Liver (tissue), 9 donors: ENCODE measurements around the gene HOXC11. TPM values are rescaled to one million over a fixed set of nuclear protein-coding genes. Genes with fewer than 3 reads are reported as not detected.

Source experiments
- DNase-seq: peaks from one replicate; pipeline ENCODE4 v3.0.0-alpha.2; 2017; ENCODE audit warnings: low spot score
- H3K27ac ChIP-seq, 2 donors: one replicate each; pipeline ENCODE4 v1.7.0; 2013; ENCODE audit warnings: inconsistent platforms in 2 of 2, low read length in 2 of 2, control low read depth in 1 of 2, low read depth in 1 of 2, mild to moderate bottlenecking in 1 of 2
- H3K27me3 ChIP-seq, 4 donors: one replicate each; pipeline versions ENCODE4 v1.6.1 to v1.7.0; 2013; ENCODE audit warnings: low read length in 3 of 4, inconsistent platforms in 1 of 4, mild to moderate bottlenecking in 1 of 4, moderate library complexity in 1 of 4; ENCODE audit not compliant: control insufficient read depth in 4 of 4, insufficient read depth in 4 of 4
- H3K36me3 ChIP-seq, 4 donors: one replicate each; pipeline versions ENCODE4 v1.6.1 to v1.7.0; 2013; ENCODE audit warnings: low read length in 3 of 4, mild to moderate bottlenecking in 3 of 4, low read depth in 1 of 4, moderate library complexity in 1 of 4; ENCODE audit not compliant: control insufficient read depth in 4 of 4, insufficient read depth in 3 of 4
- H3K4me1 ChIP-seq, 4 donors: one replicate each; pipeline versions ENCODE4 v1.6.1 to v1.7.0; 2013; ENCODE audit warnings: low read length in 3 of 4, mild to moderate bottlenecking in 3 of 4, moderate library complexity in 1 of 4; ENCODE audit not compliant: control insufficient read depth in 4 of 4, insufficient read depth in 4 of 4
- H3K4me3 ChIP-seq, 3 donors: one replicate each; pipeline versions ENCODE4 v1.6.1 to v1.7.0; 2013; ENCODE audit warnings: low read length in 3 of 3, control low read depth in 1 of 3, low read depth in 1 of 3, mild to moderate bottlenecking in 1 of 3
- H3K9ac ChIP-seq, 2 donors: one replicate each; pipeline ENCODE4 v1.7.0; 2013; ENCODE audit warnings: low read length in 2 of 2, mild to moderate bottlenecking in 2 of 2, moderate library complexity in 2 of 2, control low read depth in 1 of 2, low read depth in 1 of 2
- H3K9me3 ChIP-seq, 4 donors: one replicate each; pipeline versions ENCODE4 v1.6.1 to v1.7.0; 2013; ENCODE audit warnings: low read length in 3 of 4; ENCODE audit not compliant: control insufficient read depth in 4 of 4
- FOXA1 ChIP-seq: IDR thresholded peaks from 2 replicates; pipeline ENCODE4 v1.6.1; 2016; ENCODE audit warnings: antibody characterized with exemption
- GABPA ChIP-seq, 2 donors: IDR thresholded peaks in 1 of 2; conservative IDR thresholded peaks in 1 of 2; 2 replicates each; pipeline ENCODE4 v1.6.1; 2016; ENCODE audit warnings: antibody characterized with exemption in 2 of 2, mild to moderate bottlenecking in 1 of 2, moderate library complexity in 1 of 2
- HNF4A ChIP-seq, 2 donors: conservative IDR thresholded peaks; 2 replicates each; pipeline ENCODE4 v1.6.1; 2016; ENCODE audit warnings: antibody characterized with exemption in 2 of 2, mild to moderate bottlenecking in 2 of 2
- HNF4G ChIP-seq: IDR thresholded peaks from 2 replicates; pipeline ENCODE4 v1.6.1; 2016; ENCODE audit warnings: antibody characterized with exemption
- JUND ChIP-seq, 2 donors: IDR thresholded peaks; 2 replicates each; pipeline ENCODE4 v1.6.1; 2016; ENCODE audit warnings: antibody characterized with exemption in 2 of 2
- NR2F2 ChIP-seq: IDR thresholded peaks from 2 replicates; pipeline ENCODE4 v1.6.1; 2016; ENCODE audit warnings: antibody characterized with exemption
- RAD21 ChIP-seq, 2 donors: IDR thresholded peaks; 2 replicates each; pipeline ENCODE4 v1.6.1; 2016; ENCODE audit warnings: antibody characterized with exemption in 2 of 2, mild to moderate bottlenecking in 2 of 2
- RXRA ChIP-seq, 2 donors: IDR thresholded peaks; 2 replicates each; pipeline ENCODE4 v1.6.1; 2017 to 2018; ENCODE audit warnings: antibody characterized with exemption in 2 of 2, mild to moderate bottlenecking in 1 of 2
- SP1 ChIP-seq: IDR thresholded peaks from 2 replicates; pipeline ENCODE4 v1.6.1; 2018; ENCODE audit warnings: antibody characterized with exemption, mild to moderate bottlenecking
- TAF1 ChIP-seq: conservative IDR thresholded peaks from 2 replicates; pipeline ENCODE4 v1.6.1; 2016; ENCODE audit warnings: antibody characterized with exemption, mild to moderate bottlenecking
- YY1 ChIP-seq: IDR thresholded peaks from 2 replicates; pipeline ENCODE4 v1.6.1; 2016; ENCODE audit warnings: antibody characterized with exemption, mild to moderate bottlenecking
- WGBS: extraction: QIAGEN DNeasy Blood & Tissue Kit; methylation state at CpG from one replicate; pipeline ENCODE4 v1.1.7; 2013; 5-methylcytosine and 5-hydroxymethylcytosine counted together
- polyA plus RNA-seq, 2 donors: library from polyadenylated mRNA; stranded (reverse) in 1 of 2; unstranded in 1 of 2; fragments of 200-250 nt in 1 of 2; fragments of >200 nt in 1 of 2; fragmentation: Nextera tagmentation in 1 of 2; extraction: Ambion mirVana in 1 of 2; gene quantifications; one replicate each; pipeline versions ENCODE4 v1.2.1 to v1.2.3, GENCODE V29; 2013 to 2015
- total RNA-seq, 2 donors: library from RNA; depleted of rRNA; stranded (reverse); fragments of >200 nt; gene quantifications; one replicate each; pipeline ENCODE4 v1.2.3, GENCODE V29; 2014
- TF ChIP-seq, protein P1 (sequence below): IDR thresholded peaks from 2 replicates; pipeline ENCODE4 v1.6.1; 2016; ENCODE audit warnings: antibody characterized with exemption
- TF ChIP-seq, protein P2 (sequence below): IDR thresholded peaks from 2 replicates; pipeline ENCODE4 v1.6.1; 2016; ENCODE audit warnings: antibody characterized with exemption
- TF ChIP-seq, protein P3 (sequence below): IDR thresholded peaks from 2 replicates; pipeline ENCODE4 v1.6.1; 2016; ENCODE audit warnings: antibody characterized with exemption, mild to moderate bottlenecking
- TF ChIP-seq, protein P4 (sequence below): fragments of 150-350 bp; IDR thresholded peaks from 2 replicates; pipeline ENCODE4 v1.5.1; 2017; ENCODE audit warnings: improper control_type of control experiment, low read depth, low read length; ENCODE audit not compliant: missing input control
- TF ChIP-seq, protein P5 (sequence below): IDR thresholded peaks from 2 replicates; pipeline ENCODE4 v1.6.1; 2016; ENCODE audit warnings: antibody characterized with exemption
- donor health status: healthy.
- donor health status: healthy.
- donor health status: healthy.
- donor health status: healthy.
- donor health status: healthy.

Gene HOXC11
- total and polyA plus RNA-seq, 4 donors, result not detected

DNA sequence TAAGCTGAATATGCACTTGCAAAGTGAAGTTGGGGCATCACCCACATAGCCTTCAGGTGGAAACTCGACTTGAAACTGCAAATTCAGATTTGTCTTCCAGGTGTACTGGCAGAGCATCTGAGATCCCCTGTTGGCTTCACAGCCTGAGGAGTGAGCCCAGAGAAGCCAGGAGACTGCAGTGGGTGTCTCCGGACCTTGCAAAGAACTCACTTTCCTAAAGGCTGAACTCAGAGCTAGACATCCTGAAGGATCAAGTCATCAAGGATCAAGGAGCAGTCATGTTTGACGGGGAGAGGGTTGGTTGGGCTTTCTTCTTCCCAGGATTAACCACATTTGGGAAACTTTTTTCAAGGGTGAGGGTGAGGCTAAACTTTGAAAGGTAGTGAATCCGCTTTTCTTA is 43.4 kb upstream of the HOXC11 start:
- H3K27me3 ChIP-seq, result peaks cover 6 to 50% (median 31%) of the 10 kb centered on the region in 4 donors
- WGBS, result 16% methylated on average over 4 of the region's 4 CpGs

DNA sequence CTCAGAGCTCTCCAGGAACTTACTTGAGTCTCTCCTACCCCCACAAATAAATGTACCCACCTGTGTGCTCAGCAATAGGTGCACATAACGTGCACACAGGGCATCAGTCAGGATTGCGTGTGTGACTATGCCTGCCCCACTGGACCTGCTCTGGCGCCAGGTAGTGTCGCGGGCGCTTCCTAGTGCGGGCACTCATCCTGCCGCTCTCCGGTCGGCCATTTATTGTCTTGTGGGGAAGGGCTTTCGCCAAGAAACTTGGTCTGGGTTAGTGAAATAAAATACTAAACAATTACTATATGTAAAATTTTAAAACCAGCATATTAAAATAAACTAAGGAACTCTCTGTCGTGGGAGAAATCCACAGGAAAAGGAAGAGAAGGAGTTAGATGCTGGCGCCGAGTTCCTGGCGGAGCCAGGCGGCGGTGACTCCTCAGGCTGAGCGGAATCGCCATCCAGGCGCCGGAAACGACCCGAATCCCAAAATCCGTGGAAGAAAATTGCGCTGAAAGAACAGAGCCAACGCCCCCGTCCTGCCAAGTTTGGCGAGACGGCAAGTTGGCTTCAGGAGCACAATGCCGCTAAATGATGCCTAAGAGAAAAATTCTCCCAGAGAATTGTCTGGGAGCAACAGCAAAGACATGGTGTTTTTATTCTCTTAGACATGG is 42.2 kb upstream of the HOXC11 start:
- Histone ChIP-seq H3K4me1 (peaks cover 0 to 3% (median 0%) of the 10 kb centered on the region in 4 donors), H3K27me3 (peaks cover 6 to 52% (median 28%) of the 10 kb centered on the region in 4 donors), H3K27ac (no peak overlapping the region), H3K9ac (no peak overlapping the region), H3K4me3 (no peak overlapping the region), H3K36me3 (no peaks in the 10 kb centered on the region), H3K9me3 (peaks cover 0 to 3% (median 0%) of the 10 kb centered on the region in 4 donors)
- TF ChIP-seq, protein P1, sequence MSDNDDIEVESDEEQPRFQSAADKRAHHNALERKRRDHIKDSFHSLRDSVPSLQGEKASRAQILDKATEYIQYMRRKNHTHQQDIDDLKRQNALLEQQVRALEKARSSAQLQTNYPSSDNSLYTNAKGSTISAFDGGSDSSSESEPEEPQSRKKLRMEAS, result no peak
- TF ChIP-seq YY1 (no peak), SP1 (no peak), GABPA (IDR thresholded peaks at IDR 0.05 in 1 of 2, conservative IDR thresholded peaks at IDR 0.05 in 1 of 2) (no peak), JUND (IDR thresholded peaks at IDR 0.05) (no peak), NR2F2 (no peak), RXRA (IDR thresholded peaks at IDR 0.05) (no peak), HNF4G (no peak), FOXA1 (no peak), HNF4A (conservative IDR thresholded peaks at IDR 0.05) (no peak), TAF1 (no peak)
- TF ChIP-seq, protein P2, sequence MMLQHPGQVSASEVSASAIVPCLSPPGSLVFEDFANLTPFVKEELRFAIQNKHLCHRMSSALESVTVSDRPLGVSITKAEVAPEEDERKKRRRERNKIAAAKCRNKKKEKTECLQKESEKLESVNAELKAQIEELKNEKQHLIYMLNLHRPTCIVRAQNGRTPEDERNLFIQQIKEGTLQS, result no peak
- TF ChIP-seq, protein P3, sequence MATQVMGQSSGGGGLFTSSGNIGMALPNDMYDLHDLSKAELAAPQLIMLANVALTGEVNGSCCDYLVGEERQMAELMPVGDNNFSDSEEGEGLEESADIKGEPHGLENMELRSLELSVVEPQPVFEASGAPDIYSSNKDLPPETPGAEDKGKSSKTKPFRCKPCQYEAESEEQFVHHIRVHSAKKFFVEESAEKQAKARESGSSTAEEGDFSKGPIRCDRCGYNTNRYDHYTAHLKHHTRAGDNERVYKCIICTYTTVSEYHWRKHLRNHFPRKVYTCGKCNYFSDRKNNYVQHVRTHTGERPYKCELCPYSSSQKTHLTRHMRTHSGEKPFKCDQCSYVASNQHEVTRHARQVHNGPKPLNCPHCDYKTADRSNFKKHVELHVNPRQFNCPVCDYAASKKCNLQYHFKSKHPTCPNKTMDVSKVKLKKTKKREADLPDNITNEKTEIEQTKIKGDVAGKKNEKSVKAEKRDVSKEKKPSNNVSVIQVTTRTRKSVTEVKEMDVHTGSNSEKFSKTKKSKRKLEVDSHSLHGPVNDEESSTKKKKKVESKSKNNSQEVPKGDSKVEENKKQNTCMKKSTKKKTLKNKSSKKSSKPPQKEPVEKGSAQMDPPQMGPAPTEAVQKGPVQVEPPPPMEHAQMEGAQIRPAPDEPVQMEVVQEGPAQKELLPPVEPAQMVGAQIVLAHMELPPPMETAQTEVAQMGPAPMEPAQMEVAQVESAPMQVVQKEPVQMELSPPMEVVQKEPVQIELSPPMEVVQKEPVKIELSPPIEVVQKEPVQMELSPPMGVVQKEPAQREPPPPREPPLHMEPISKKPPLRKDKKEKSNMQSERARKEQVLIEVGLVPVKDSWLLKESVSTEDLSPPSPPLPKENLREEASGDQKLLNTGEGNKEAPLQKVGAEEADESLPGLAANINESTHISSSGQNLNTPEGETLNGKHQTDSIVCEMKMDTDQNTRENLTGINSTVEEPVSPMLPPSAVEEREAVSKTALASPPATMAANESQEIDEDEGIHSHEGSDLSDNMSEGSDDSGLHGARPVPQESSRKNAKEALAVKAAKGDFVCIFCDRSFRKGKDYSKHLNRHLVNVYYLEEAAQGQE, result no peak
- TF ChIP-seq, protein P4, sequence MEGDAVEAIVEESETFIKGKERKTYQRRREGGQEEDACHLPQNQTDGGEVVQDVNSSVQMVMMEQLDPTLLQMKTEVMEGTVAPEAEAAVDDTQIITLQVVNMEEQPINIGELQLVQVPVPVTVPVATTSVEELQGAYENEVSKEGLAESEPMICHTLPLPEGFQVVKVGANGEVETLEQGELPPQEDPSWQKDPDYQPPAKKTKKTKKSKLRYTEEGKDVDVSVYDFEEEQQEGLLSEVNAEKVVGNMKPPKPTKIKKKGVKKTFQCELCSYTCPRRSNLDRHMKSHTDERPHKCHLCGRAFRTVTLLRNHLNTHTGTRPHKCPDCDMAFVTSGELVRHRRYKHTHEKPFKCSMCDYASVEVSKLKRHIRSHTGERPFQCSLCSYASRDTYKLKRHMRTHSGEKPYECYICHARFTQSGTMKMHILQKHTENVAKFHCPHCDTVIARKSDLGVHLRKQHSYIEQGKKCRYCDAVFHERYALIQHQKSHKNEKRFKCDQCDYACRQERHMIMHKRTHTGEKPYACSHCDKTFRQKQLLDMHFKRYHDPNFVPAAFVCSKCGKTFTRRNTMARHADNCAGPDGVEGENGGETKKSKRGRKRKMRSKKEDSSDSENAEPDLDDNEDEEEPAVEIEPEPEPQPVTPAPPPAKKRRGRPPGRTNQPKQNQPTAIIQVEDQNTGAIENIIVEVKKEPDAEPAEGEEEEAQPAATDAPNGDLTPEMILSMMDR, result no peak
- TF ChIP-seq, protein P5, sequence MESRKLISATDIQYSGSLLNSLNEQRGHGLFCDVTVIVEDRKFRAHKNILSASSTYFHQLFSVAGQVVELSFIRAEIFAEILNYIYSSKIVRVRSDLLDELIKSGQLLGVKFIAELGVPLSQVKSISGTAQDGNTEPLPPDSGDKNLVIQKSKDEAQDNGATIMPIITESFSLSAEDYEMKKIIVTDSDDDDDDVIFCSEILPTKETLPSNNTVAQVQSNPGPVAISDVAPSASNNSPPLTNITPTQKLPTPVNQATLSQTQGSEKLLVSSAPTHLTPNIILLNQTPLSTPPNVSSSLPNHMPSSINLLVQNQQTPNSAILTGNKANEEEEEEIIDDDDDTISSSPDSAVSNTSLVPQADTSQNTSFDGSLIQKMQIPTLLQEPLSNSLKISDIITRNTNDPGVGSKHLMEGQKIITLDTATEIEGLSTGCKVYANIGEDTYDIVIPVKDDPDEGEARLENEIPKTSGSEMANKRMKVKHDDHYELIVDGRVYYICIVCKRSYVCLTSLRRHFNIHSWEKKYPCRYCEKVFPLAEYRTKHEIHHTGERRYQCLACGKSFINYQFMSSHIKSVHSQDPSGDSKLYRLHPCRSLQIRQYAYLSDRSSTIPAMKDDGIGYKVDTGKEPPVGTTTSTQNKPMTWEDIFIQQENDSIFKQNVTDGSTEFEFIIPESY, result no peak
- no peak for DNase-seq
- WGBS, result 9% methylated on average over 30 of the region's 30 CpGs

More for the DNA sequence above, 43.4 kb upstream of the HOXC11 start:
- Histone ChIP-seq H3K27ac (no peak overlapping the region), H3K9me3 (peaks cover 0 to 3% (median 0%) of the 10 kb centered on the region in 4 donors), H3K36me3 (no peaks in the 10 kb centered on the region), H3K4me1 (no peaks in the 10 kb centered on the region), H3K4me3 (no peak overlapping the region), H3K9ac (no peak overlapping the region)
- TF ChIP-seq RAD21 (IDR thresholded peaks at IDR 0.05) (no peak), TAF1 (no peak), NR2F2 (no peak), FOXA1 (no peak), HNF4G (no peak)
- TF ChIP-seq, protein P1, result no peak
- DNase-seq, result no peak
